SIG-M5 treated with dmso at 0.1 percent for 504 hours (cell line): Measurements from ENCODE around the gene TBC1D22A.

Source experiments
- DNase-seq: peaks from one replicate; lab custom pipeline; 2025; ENCODE audit not compliant: unreplicated experiment; lab: John Stamatoyannopoulos, UW

TBC1D22A gene

DNA sequence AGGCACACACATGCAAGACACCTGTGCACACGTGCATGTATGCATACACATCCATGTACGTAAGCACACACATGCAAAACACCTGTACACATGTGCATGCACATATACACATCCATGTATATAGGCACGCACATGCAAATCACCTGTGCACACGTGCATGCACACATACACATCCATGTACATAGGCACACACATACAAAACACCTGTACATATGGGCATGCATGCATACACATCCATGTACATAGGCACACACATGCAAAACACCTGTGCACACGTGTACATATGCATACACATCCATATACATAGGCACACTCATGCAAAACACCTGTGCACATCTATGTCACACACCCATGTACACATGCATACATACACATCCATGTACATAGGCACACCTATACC, 458.3 kb downstream of the TBC1D22A start:
- DNase-seq, result no peak

- DNase-seq, result no peak
Measured at GRCh38 chr22:47221840-47222615, 459.6 kb downstream of the TBC1D22A start.
